HG02678 (cell line): ENCODE data around the gene CASP1.

Experiments
- ATAC-seq: cut with Tn5 transposase; IDR thresholded peaks from one replicate; pipeline ENCODE4 v1.9.1; 2021; ENCODE audit warnings: mild to moderate bottlenecking, moderate library complexity; ENCODE audit not compliant: unreplicated experiment

Gene CASP1

DNA sequence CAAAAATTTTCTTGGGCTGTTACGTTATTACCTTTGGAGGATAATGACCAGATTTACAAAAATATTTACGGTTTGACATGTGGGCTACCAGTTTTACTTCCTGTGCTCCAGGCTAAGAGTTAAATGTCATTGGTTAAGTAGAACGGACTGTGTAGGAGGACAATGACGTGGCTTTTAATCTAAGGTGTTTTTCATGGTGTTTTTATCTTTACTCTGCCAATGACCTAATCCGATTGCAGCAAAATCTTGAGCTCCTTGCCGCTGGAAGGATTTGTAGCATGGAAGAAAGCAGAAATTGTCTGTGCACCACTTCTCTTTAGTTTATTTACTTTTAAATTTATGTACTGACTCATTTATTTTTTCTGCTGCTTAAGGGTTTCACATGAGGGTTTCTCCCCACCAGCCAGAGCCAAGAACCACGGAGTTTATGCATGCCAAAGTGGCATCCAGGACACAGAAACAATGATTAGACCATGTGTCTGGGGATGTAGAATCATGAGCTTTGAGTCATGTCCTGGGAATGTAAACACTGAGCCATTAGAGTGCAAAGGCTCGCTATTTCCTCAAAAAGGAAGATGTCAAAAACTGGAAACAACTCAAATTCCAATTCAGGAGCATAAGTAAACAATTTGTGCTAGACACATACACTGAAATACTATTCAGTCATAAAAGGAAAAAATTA is 12.1 kb upstream of the CASP1 start:
- ATAC-seq, result no peak

DNA sequence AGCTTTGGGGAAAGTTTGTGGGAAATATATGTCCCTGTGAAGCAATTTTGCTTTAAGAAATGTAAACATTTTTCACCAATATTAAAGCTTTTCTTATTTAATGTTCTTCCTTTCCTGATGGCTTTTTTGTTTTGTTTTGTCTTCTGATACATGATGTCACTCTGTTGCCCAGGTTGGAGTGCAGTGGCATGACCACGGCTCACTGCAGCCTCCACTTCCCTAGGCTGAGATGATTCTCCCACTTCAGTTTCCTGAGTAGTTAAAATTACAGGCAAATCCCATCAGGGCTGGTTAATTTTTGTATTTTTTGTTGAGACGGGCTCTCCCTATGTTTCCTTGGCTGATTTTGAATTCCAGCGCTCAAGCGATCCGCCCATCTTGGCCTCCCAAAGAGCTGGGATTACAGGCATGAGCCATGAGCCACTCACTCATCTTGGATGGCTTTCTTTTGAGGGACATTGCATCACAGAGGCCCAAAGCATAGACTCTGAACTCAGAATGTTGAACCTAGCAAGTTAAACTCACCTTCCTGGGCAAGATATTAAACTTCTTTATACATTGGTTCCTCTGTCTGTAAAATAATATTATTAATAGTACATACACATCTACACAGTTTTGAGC is 10.8 kb upstream of the CASP1 start:
- no peak for ATAC-seq

DNA sequence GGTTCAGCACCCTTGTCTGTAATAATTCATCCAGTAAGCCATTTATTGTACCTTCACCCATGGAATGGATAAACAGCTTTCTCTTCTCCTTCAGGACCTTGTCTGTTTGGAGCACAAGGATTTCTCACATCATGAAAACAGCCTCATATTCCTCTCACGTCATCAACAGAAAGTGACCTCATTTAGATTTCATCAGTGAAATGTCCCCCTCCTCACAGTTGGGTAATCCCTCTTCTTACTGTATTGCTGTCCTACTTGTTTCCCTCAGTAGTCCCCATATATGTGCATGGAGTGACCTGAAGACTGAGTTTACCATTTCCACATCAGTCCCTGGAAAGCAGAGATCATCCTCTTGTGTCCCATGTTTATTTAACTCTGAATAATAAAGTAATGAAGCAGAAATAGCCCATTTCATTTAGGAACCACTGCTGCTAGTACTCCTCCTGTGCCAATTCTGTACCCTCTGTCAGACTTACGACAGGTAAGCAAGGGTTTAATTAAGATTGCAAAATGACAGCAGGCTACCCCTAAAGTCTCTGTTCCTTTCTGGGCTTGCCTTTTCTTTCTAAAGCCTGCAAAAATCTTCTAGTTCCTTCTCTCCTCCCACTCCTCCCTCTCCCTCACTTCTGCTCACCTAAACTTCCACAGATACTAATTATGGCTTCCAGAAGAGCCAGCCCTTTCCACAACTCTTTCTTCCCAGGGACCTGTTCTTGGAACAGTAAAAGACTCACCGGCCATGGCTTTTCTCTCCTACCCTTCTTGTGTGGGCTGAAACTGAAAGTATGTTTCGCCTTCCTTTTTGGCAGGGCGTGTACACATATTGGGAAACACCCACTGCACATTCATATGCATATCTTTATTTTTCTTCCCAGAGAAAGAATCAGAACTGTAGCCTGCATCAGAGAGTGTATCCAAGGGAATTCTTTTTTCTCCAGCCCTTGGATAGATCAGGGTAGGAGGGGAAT is 9.9 kb upstream of the CASP1 start, which contains the start of gene CARD16:
Gene CARD16 (minus strand): TSS at position 779 of the 968 bp plus-strand sequence. CDS start 38 bp downstream, at position 741.
- peak; percentile 98 for ATAC-seq

DNA sequence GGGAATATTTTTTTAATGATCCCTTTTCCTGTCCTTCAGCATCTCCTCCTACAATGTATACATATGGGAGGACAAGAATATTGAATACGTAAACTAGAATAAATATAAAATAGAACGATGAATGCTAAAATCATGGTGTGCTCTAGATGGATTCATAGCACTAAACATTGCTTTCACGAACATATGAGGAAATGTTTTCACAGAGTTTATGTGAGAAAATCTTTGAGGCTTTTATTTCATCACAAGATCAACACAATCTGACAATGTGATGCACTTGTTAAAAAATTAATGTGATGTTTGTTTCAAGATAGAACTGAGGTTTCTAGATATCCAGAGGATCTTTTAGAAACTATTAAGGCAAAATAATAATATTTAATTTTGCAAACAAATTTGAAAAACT is 7.2 kb upstream of the CASP1 start:
- no peak for ATAC-seq

DNA sequence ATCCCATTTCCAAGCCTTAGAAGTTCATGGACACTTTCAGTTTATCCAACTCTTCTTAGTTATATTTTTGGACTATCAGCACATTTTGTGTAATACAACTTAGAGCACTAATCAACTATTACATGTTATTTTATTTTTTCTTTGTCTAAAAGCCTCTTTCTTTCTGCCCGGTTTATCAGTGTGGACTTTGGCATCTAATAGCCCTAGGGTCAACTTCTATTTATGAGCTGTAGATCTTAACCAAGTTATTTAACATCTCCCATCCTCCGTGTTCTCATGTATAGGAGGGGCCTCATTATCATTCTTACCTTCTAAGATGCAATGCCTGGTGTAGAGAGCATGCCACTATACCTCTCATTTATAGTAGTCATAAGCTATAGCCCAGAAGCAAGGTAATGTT is 5.8 kb upstream of the CASP1 start:
- ATAC-seq, result no peak

DNA sequence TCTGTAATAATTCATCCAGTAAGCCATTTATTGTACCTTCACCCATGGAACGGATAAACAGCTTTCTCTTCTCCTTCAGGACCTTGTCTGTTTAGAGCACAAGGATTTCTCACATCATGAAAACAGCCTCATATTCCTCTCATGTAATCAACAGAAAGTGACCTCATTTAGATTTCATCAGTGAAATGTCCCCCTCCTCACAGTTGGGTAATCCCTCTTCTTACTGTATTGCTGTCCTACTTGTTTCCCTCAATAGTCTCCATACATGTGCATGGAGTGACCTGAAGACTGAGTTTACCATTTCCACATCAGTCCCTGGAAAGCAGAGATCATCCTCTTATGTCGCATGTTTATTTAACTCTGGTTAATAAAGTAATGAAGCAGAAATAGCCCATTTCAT is 556 bp downstream of the CASP1 start:
- ATAC-seq, result peak; percentile 11

DNA sequence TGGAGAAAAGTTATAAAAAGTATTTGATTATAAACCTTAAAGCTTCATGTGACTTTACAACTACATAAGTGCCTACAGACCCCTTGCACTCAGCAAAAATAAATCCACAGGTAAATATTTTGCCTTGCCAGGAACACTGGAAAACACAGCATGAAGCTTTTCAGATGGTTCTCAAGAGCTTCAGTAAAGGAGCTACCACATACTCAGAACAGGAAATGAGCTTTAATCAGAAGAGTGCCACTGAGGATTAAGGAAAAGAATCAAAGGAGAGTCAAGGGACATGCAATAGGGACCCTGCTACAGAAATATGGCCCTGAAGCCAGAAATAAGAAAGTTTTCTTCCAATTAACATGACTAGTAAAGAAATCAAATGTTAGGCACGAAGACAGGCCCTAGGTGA is 1.2 kb downstream of the CASP1 start:
- ATAC-seq, result no peak

DNA sequence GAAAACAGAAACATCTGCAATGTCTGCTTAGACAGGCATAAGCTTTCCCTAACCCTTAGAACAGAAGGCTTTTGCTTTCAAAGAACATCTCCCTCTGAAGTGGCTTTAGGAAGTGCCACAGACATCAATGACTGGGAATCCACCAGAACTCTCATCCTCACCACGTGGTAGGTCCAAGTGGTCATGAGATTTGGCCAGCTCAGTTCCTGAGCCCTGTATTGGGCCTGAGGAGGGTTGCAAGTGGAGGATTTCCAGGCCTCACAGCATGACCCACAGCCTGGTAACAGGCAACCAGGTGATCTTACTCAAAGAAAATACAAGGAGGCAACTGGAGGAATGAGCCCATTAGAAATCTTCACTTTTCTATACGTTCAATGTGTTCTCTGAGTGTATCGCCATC is 1.6 kb downstream of the CASP1 start:
- no peak for ATAC-seq

DNA sequence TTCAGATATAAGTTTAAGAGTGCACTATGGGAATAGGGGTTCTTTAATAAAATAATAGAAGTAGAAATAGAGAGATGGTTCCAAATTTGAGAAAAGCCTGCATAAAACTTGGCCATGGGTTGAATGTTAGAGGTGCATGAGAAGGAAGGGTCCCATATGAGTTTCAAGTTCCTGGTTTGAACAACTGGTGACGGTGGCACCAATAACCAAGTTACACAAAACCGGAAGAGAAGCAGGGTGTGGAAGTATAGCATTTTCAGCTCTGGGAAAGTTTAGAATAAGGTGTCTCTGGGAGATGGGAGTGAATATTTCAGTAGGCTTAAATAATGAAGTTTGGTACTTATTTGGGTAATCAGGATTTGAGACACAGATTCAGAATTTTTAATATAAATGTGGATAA is 2.4 kb downstream of the CASP1 start:
- no peak for ATAC-seq

DNA sequence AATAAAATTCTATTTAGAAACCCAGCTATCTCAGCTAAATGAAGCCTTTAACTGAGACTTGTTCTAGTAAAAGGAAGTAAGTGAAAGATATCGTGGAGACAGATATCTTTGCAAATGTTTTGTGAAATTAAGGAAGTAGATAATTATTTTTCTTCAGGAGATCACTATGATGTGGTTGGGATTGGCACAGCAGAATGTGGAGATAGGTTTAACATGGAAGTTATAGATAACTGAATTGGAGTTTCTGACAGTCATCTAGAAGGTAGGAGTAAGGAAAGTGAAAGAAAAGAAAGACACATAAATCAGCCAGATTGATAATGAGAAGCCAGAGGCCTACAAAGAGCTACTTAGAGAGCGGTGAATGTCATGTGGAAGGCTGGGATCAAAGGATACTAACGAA is 7.3 kb downstream of the CASP1 start:
- ATAC-seq, result no peak

DNA sequence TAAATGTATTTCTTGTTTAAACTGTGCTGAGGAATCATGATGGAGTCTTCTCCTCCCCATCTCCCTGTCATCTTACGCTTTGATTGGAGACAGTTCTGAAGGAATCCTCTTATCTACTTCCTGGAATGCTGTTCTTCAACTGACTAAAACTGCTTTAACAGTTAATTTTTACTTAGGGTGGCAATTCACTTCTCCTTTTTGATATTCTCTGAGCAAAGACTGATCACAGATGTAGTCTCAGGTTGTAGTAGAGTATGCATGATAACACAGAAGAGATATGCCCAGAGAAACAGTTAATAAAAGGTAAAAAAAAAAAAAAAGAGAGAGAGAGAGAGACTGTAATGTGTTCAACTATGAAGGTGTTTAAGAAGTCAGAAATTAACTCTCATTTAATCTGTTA is 10.6 kb downstream of the CASP1 start:
- ATAC-seq, result no peak

DNA sequence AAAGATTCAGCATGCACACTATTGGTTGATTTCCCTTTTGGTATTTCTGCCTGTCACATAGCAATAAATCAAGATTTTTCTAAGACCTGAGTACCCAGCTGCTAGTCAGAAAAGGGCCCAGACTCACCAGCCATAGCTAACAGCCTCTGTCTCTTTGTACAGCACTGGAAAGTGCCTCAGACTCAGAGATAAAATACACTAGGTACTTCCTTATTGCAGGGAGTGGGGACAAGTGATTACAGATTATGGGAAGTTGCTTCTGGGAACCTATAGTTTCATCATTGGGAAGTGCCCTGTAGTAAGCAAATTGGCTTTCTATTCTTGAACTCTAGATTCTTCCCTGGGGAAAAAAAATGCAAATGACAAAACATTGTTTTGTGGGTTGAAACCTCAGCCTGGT is 11.9 kb downstream of the CASP1 start, which contains the start of gene CASP5:
Gene CASP5 (minus strand): TSS at position 166 of the 400 bp plus-strand sequence. CDS start 32 bp downstream, at position 134.
- no peak for ATAC-seq

DNA sequence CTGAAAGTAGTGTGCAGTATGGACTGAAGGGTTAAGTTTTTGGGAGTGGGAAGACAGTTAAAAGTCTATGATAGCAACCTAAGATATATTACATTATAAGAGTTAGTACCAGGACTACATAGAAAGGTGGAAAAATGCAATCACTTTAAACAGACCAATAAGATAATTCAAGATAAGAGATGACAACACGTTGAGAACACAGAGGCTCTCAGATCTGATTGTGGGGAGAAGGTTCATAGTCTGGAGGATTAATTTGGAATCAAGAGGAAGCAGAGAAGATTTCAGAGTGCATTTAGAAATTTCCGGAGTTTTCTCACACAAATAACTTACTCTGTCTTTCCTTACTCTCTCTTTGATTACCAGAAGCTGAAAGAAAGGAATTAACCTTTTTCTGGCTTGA is 12.4 kb downstream of the CASP1 start:
- no peak for ATAC-seq

DNA sequence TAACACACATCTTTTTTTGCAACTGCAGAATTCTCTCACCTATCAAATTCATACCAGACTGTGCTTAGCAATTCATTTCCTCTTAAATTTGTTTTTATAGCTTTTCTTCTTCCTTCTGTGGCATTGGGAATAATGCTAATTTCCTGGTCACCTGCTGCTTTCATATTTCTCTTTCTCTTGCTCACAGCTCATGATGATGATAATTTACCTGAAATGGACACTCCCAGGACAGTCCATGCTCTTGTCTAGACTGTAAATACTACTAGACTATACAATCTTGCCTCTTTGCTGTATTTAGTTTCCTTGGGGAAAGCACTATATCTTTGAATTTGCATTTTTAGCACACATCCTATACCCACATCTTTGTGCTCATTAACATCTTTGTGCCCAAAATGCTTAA is 27.5 kb downstream of the CASP1 start:
- ATAC-seq, result no peak

DNA sequence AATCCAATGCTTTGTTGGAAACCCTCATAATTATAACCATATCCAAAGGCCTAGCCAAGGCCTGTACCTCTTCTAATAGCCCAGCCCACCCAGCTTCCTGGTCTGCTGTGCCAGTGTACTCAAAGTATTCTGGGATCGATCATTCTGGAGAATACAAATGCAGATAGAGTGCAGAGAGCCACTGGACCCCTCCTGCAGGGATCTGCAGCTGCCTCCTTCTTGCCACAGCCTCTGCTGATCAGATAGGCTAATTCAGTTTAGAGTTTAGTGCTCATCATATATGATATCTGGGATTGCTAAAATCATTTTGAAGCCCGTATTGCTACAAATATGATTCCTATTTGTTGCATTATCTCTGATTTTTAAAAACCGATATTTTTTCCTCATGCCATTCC is 29.5 kb downstream of the CASP1 start:
- no peak for ATAC-seq

DNA sequence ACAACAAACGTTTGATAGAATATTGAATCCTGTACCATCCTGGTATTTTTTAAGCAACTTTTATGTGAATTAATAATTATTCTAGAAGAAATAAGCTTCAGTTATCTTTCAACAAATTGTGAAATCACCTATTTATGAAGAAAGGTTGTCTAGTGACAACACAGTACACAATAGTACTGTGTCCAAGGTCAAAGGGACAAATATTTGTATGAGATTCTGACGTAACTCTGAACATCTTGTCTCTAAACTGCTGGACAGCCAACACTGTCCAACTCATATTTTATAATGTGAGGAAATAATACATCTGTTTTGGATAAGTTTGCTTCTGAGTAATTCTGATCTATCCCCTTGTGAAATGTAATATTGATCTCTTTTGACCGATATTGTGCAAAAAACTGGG is 30.9 kb downstream of the CASP1 start:
- no peak for ATAC-seq

DNA sequence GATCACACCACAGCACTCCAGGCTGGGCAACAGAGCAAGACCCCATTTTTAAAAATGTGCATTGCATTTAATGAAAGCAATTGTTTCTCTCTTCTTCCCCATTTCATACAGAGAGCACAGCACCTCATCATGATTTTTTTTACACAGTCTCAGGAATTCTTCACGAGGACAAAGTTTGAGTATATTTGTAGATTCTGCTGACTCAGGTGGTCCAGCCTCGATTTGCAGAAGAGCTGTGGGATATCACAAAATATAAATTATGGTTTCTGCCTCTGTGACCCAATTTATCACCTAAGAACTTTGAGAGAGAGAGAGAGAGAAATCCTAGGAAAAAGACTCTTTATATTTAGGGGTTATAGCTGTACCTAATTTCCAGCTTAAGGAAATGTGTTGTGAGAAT is 31.8 kb downstream of the CASP1 start:
- no peak for ATAC-seq

DNA sequence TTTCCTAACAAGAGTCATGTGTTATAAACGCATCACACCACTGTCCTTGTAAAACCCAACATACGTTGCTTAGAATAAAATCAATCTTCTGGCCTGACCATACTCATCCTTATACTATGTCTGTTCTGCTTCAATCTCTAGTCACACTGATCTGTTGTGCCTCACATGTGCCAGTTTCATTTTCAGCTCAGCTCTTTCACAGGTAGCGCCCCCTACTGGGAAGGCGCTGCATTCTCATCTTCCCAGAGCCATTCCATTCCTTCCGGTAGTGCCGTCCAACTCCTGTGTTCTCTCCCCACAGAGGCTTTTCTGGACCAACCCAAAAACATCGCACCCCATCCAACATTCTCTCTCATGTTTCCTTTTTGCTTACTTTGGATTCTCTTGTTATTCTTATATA is 34.1 kb downstream of the CASP1 start:
- peak; percentile 85 for ATAC-seq

DNA sequence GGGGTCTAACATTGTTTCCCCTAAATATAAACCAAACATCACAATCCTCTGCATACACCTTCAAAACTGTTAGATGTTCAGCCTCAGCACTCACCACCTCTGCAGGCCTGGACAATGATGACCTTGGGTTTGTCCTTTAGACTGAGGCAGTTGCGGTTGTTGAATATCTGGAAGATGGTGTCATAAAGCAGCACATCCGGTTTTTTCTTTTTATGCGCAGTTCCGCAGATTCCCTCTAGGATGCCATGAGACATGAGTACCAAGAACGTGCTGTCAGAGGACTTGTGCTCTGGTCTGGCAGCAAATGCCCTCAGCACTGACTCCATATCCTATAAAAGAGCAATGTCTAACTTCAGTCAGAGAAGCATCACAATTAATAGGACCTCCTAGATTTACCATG is 34.8 kb downstream of the CASP1 start:
- ATAC-seq, result no peak

DNA sequence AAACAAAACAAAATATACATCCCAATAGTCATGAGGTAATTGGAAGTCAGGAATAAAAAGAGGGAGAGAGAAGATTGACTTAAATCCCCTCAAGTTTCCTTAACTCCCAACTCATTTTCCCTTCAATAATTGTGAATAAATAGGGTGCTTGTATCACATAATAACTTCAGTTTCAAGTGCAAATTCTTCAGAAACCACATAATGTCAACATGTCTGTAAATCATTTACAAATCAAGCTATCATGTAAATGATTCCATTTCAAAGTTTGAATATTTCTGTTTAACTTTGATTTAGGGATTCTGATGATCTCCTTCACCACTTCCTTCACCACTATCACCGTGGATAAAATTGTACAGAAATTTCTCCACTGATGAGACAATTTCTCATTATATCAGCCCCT is 35.2 kb downstream of the CASP1 start:
- no peak for ATAC-seq

DNA sequence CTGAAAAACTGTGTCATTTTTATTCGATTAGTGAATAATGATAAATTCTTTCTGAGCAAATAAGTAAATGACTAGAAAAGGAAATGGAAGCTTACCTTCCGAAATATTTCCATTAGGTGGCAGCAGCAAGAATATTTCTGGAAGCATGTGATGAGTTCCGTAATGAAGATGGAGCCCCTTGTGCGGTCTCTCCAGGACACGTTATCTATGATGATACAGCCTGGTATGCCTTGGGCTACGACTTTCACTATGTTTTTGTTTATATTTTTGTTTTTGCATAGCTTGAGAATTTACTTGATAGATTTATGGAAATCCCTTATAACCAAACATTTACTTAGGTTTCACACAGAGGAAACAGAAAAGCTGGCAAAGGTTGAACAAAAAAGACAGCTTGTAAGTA is 37.7 kb downstream of the CASP1 start:
- ATAC-seq, result no peak

DNA sequence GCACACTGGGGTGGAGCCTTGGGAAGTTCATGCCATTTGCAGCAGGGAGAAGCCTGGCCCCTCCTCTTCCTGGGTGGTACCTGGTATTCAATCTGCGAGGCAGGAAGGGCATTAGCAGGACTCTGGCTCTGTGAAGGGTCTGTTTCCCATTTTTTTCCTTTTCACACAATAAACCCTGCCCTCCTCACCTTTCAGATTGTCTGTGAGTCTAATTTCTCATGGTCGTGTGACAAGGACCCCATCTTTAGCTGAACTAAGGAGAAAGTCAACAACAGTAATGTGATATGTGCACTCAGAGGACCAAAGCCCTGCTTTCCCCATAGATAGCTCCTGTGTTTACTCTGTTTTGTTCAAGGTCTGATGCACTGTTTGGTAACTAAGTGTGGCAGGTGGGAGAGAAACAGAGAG is 39.9 kb downstream of the CASP1 start:
- ATAC-seq, result no peak
